ENCODE data around the gene KATNB1. TPM values are rescaled to one million over a fixed set of nuclear protein-coding genes. Genes with fewer than 3 reads are reported as not detected.

The KATNB1 gene
- total RNA-seq, 1 experiment from 2014 or later, result 60.4 TPM

- TF ChIP-seq, protein P1, sequence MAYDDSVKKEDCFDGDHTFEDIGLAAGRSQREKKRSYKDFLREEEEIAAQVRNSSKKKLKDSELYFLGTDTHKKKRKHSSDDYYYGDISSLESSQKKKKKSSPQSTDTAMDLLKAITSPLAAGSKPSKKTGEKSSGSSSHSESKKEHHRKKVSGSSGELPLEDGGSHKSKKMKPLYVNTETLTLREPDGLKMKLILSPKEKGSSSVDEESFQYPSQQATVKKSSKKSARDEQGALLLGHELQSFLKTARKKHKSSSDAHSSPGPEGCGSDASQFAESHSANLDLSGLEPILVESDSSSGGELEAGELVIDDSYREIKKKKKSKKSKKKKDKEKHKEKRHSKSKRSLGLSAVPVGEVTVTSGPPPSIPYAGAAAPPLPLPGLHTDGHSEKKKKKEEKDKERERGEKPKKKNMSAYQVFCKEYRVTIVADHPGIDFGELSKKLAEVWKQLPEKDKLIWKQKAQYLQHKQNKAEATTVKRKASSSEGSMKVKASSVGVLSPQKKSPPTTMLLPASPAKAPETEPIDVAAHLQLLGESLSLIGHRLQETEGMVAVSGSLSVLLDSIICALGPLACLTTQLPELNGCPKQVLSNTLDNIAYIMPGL (CRISPR knock-in tag; IDR thresholded peaks at IDR 0.05), result no peak
- no peak for TF ChIP-seq CREM (CRISPR knock-in tag; IDR thresholded peaks at IDR 0.05)
- TF ChIP-seq NFE2L1 (CRISPR knock-in tag; IDR thresholded peaks at IDR 0.05), result no peak
- TF ChIP-seq FOXJ3 (CRISPR knock-in tag; IDR thresholded peaks at IDR 0.05; ENCODE audit: borderline replicate concordance), result no peak
- TF ChIP-seq, protein P2, sequence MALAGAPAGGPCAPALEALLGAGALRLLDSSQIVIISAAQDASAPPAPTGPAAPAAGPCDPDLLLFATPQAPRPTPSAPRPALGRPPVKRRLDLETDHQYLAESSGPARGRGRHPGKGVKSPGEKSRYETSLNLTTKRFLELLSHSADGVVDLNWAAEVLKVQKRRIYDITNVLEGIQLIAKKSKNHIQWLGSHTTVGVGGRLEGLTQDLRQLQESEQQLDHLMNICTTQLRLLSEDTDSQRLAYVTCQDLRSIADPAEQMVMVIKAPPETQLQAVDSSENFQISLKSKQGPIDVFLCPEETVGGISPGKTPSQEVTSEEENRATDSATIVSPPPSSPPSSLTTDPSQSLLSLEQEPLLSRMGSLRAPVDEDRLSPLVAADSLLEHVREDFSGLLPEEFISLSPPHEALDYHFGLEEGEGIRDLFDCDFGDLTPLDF (CRISPR knock-in tag; IDR thresholded peaks at IDR 0.05), result no peak
- TF ChIP-seq, protein P3, sequence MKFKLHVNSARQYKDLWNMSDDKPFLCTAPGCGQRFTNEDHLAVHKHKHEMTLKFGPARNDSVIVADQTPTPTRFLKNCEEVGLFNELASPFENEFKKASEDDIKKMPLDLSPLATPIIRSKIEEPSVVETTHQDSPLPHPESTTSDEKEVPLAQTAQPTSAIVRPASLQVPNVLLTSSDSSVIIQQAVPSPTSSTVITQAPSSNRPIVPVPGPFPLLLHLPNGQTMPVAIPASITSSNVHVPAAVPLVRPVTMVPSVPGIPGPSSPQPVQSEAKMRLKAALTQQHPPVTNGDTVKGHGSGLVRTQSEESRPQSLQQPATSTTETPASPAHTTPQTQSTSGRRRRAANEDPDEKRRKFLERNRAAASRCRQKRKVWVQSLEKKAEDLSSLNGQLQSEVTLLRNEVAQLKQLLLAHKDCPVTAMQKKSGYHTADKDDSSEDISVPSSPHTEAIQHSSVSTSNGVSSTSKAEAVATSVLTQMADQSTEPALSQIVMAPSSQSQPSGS (CRISPR knock-in tag; IDR thresholded peaks at IDR 0.05; ENCODE audit: borderline replicate concordance, low read depth), result no peak
Measured at GRCh38 chr16:57783116-57783515, 47.5 kb downstream of the KATNB1 start (continued).

GRCh38 chr16:57783883-57784282, 48.3 kb downstream of the KATNB1 start:
- no peak overlapping the region for H3K4me3 Mint-ChIP-seq
- ChIA-PET POLR2A (no interaction called here), CTCF (interaction anchor here (1.3 kb wide), 1 partner anchor 11 kb away, joined by 7 read pairs; no protein-coding TSS in a partner anchor)
- no peaks in the 10 kb centered on the region for H3K36me3 Mint-ChIP-seq
- H3K27ac Mint-ChIP-seq, result no peak overlapping the region; the same call in 1 of the 2 replicates
- peaks cover 6% of the 10 kb centered on the region; the same call in 1 of the 2 replicates for H3K4me1 Mint-ChIP-seq
- no peak for ATAC-seq
- H3K9me3 Mint-ChIP-seq, result no peaks in the 10 kb centered on the region
- no peak for DNase-seq (ENCODE audit: low spot score)
- TF ChIP-seq, protein P4, sequence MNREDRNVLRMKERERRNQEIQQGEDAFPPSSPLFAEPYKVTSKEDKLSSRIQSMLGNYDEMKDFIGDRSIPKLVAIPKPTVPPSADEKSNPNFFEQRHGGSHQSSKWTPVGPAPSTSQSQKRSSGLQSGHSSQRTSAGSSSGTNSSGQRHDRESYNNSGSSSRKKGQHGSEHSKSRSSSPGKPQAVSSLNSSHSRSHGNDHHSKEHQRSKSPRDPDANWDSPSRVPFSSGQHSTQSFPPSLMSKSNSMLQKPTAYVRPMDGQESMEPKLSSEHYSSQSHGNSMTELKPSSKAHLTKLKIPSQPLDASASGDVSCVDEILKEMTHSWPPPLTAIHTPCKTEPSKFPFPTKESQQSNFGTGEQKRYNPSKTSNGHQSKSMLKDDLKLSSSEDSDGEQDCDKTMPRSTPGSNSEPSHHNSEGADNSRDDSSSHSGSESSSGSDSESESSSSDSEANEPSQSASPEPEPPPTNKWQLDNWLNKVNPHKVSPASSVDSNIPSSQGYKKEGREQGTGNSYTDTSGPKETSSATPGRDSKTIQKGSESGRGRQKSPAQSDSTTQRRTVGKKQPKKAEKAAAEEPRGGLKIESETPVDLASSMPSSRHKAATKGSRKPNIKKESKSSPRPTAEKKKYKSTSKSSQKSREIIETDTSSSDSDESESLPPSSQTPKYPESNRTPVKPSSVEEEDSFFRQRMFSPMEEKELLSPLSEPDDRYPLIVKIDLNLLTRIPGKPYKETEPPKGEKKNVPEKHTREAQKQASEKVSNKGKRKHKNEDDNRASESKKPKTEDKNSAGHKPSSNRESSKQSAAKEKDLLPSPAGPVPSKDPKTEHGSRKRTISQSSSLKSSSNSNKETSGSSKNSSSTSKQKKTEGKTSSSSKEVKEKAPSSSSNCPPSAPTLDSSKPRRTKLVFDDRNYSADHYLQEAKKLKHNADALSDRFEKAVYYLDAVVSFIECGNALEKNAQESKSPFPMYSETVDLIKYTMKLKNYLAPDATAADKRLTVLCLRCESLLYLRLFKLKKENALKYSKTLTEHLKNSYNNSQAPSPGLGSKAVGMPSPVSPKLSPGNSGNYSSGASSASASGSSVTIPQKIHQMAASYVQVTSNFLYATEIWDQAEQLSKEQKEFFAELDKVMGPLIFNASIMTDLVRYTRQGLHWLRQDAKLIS (CRISPR knock-in tag; IDR thresholded peaks at IDR 0.05; ENCODE audit: borderline replicate concordance), result no peak
- TF ChIP-seq RELA (CRISPR knock-in tag; IDR thresholded peaks at IDR 0.05; ENCODE audit: borderline replicate concordance), result no peak
- no peak for TF ChIP-seq NR3C1 (CRISPR knock-in tag; conservative IDR thresholded peaks at IDR 0.05; ENCODE audit: low read depth)
- TF ChIP-seq TEAD1 (CRISPR knock-in tag; IDR thresholded peaks at IDR 0.05), result no peak
- TF ChIP-seq SMAD3 (CRISPR knock-in tag; IDR thresholded peaks at IDR 0.05; ENCODE audit: borderline replicate concordance), result no peak
- TF ChIP-seq NFYB (CRISPR knock-in tag; conservative IDR thresholded peaks at IDR 0.05; ENCODE audit: low read depth), result no peak
- TF ChIP-seq OVOL2 (CRISPR knock-in tag; IDR thresholded peaks at IDR 0.05; ENCODE audit: borderline replicate concordance), result no peak
- no peak for TF ChIP-seq ZNF232 (CRISPR knock-in tag; IDR thresholded peaks at IDR 0.05)
- TF ChIP-seq TCF7 (CRISPR knock-in tag; IDR thresholded peaks at IDR 0.05; ENCODE audit: low read depth), result no peak
- TF ChIP-seq EMX1 (CRISPR knock-in tag; IDR thresholded peaks at IDR 0.05), result no peak
- TF ChIP-seq NR2C2 (CRISPR knock-in tag; IDR thresholded peaks at IDR 0.05), result no peak
- no peak for TF ChIP-seq ATF1 (CRISPR knock-in tag; IDR thresholded peaks at IDR 0.05)
- no peak for TF ChIP-seq ELF4 (CRISPR knock-in tag; IDR thresholded peaks at IDR 0.05; ENCODE audit: low read depth)
- TF ChIP-seq ZNF138 (CRISPR knock-in tag; conservative IDR thresholded peaks at IDR 0.05), result no peak
- TF ChIP-seq TEAD4 (CRISPR knock-in tag; IDR thresholded peaks at IDR 0.05), result no peak
- TF ChIP-seq SMAD4 (CRISPR knock-in tag; IDR thresholded peaks at IDR 0.05), result no peak
- TF ChIP-seq CTCF (IDR thresholded peaks at IDR 0.05), result no peak
- H3K27me3 Mint-ChIP-seq (ENCODE audit: low read depth), result no peaks in the 10 kb centered on the region
